NCI-H524 treated with DMSO at 0.1 percent for 48 hours (cell line): ENCODE results near the gene C16orf87.

Experiments used
- DNase-seq: peaks from one replicate; lab custom pipeline; 2025; lab: John Stamatoyannopoulos, UW

The C16orf87 gene

GRCh38 chr16:46756772-46757171 is 74.2 kb downstream of the C16orf87 start:
- DNase-seq = no peak

- DNase-seq = no peak
Observed at GRCh38 chr16:46753015-46753414, 78.0 kb downstream of the C16orf87 start.

GRCh38 chr16:46751381-46751780 is 79.6 kb downstream of the C16orf87 start:
- no peak for DNase-seq

GRCh38 chr16:46748775-46749705 is 81.9 kb downstream of the C16orf87 start:
- DNase-seq = no peak

- no peak for DNase-seq
Observed at GRCh38 chr16:46747777-46748651, 83.0 kb downstream of the C16orf87 start, which contains the start of gene MYLK3. Gene MYLK3 (minus strand): TSS chr16:46748344. CDS start chr16:46748193, 151 bp downstream.

- DNase-seq = no peak
Observed at GRCh38 chr16:46746821-46747776, 83.9 kb downstream of the C16orf87 start.
